Left renal pelvis (tissue), 4 donors: ENCODE data around the gene PPM1H. TPM values are rescaled to one million over a fixed set of nuclear protein-coding genes. Genes with fewer than 3 reads are reported as not detected.

Experiments used
- DNase-seq, 4 donors: peaks; one replicate each; pipeline ENCODE4 v3.0.0-alpha.2; 2013; ENCODE audit warnings: low read depth in 4 of 4, low spot score in 3 of 4
- polyA plus RNA-seq, 4 donors: library from polyadenylated mRNA; unstranded; fragments of 120-200 nt; gene quantifications; one replicate each; pipeline ENCODE4 v1.2.1, GENCODE V29; 2013; ENCODE audit not compliant: insufficient read length in 4 of 4

PPM1H gene
- polyA plus RNA-seq, 4 donors = 4.1 to 30.8 (median 28.2) TPM

DNA sequence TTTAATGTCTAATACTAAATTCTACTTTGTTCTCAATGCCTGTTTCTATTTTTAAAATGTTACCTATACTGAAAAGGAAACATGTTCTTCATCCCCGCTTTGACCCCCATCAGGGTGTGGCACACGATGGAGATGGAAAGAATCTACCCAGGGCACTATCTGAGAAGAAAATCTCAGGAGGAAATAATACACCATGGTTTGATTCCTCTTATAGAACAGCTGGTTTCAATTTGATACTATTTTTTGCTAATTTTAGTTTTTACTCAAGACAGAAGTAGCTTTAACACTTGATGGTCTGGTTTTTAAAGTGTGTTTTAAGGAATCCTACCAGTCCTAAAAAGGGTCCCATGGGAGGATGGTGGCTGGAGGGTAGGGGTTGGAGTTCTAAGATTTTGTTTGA lies 56.7 kb downstream of the PPM1H start:
- DNase-seq = no peak

DNA sequence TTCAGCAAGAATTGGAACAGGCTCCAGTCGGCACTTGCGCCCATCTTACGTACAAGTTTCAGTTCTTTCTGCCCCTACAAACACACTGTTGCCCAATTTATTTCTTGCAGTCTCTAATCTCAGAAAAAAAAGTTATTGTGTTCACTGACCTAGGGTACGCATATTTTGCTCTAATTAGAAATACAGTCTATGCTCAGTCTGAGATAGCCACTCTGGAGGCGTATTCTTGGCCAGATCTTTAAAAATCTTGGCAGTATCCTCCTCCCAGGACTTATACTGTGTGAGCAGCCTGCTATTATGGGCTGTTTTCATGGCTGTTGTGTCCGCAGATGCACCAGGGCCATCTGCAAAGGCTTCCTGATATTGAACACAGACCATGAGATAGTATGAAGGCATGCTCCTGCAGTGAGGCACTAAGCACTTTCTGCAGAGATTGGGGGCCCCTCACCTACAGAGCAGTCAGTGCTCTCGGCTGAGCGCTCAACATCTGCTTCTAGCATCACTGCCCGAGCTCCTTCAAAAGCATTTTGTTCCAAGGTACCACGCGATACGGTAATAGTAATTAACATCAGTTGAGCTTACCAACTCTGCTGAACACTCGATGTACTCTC lies 57.9 kb downstream of the PPM1H start:
- DNase-seq = no peak

DNA sequence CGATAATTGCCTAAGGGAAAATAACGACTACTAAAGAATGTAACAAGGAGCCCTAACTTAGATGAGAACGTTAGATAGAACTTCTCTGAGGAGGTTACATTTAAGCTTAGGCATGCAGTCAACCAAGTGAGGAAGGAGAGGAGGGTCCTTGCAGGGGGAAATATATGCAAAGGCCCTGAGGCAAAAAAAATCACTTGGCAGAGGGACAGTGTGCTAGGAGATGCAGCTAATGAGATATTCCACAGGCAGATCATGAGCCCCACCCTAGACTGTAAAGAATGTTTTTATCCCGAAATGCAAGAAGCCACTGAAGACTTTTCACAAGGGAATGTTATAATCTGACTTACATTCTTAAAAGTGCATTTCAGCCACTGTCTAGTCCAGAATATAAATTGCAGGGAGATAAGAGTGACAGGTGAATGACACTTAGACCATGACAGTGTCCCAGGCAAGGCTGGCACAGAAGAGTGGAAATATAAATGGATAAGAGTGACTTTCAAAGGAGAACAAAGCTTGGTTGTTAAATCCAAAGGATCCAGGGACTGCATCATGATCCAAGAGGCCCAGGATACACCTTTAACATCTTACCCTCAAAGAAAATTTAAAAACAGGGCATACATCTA lies 61.0 kb downstream of the PPM1H start:
- DNase-seq = no peak

DNA sequence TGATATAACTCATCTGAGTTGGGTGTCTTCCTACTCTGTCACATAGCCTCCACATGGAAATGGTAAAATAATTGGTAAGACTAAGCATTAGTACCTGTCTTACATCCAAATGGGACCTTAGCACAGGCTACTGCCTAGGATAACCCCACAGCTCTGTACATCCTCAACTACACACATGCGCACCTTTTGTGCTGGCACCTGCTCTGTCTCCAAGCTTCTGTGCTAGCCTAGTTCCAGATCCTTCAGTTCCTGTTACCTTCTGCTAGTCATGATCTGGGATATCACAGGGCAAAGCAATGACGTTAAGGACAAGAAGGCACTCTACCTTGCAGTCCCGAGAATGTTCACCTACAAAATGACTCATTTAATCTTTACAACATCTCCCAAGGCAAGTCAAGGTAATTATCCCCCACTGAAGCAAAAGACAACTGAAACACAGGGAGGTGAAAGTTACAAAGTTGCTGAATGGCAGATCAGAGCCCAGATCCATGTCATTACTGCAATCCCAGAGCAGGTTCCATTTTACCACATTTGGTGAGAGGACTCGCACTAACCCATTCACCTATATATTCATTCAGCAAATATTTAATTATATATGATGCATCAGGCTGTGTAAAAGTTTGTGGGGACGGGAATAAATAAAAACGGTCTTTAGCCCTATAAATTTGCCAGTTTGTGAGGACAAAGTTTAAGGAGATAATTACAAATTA lies 61.7 kb downstream of the PPM1H start:
- DNase-seq = no peak

DNA sequence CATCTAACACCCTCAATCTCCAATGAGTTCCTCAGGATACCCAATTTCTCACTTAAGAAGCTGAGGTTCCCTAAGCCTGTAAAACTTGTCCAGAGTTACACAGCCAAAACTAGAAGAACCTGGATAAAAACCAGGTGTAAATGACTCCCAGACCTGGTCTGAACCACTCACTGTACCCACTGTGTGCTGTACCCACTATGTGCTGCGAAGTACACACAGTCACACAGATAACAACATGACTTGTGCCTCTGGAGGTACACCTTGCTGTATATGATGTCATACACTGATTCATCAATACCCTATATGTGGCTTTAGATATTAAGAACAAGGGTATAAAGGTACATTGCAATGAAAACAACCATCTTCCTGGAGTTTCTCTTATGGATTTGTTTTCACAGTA lies 66.1 kb downstream of the PPM1H start:
- DNase-seq = no peak

DNA sequence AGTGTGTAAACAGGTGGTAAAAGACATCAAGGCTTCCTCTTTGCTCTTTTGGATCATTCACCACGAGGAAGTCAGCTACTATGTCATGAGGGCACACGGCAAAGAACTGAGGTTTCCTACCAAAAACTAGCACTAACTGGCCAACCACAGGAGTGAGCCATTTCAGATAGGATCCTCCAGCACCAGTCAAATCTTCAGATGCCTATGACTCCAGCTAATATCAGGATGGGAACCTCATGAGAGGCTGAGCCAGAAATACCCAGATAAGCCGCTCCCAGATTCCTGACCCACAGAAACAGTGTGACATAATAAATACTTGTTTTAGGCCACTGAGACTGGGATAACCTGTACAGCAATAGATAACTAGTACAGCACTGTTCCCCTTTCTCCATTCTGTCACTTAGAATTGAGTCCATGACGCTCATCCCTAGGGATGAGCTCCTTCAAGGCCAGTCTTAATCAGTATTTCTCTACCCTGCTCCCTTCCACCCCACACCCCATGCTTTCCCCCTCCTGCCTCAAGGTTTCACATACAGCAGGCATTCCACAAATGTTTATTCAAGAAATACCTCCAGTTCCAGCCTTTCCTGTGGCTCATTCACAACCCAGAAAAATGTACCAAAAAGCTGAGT lies 68.4 kb downstream of the PPM1H start:
- no peak for DNase-seq

DNA sequence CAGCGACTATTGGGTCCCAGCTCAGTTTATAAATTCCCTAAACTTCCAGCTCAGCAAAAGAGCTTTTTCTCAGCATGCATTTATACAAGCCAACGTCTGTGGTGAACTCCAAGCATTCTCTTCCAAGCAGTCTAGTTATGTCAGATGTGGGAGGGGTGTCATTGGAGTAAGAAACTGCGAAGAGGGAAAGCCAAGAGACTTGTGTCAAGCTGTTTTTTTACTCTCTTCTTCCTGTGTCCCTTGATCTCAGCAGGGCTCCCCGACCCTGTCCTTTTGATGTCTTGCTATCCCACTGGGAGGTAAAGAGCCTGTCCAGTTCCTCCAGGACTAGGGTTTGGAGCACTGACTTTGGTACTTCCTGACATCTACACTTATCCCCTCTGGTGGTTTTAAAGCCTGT lies 69.0 kb downstream of the PPM1H start:
- no peak for DNase-seq

DNA sequence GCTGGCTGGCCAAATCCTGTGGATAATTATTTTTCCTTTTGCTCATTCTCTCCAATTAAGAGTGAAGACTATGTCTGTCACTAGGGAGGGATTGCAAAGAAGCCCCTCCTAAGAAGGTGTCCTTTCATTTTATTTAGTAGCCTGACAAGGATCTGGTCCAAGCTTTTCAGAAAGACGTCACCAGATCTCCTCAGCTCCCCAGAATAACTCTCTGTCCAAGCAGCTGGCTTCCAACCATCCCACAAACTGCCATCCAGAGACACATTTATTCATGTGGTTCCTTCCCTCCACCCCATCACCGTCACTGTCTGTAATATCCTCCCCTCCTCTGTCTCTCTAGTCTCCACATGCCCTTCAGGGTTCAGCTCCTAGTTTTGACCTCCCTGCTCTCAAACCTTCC lies 69.9 kb downstream of the PPM1H start:
- DNase-seq = no peak

DNA sequence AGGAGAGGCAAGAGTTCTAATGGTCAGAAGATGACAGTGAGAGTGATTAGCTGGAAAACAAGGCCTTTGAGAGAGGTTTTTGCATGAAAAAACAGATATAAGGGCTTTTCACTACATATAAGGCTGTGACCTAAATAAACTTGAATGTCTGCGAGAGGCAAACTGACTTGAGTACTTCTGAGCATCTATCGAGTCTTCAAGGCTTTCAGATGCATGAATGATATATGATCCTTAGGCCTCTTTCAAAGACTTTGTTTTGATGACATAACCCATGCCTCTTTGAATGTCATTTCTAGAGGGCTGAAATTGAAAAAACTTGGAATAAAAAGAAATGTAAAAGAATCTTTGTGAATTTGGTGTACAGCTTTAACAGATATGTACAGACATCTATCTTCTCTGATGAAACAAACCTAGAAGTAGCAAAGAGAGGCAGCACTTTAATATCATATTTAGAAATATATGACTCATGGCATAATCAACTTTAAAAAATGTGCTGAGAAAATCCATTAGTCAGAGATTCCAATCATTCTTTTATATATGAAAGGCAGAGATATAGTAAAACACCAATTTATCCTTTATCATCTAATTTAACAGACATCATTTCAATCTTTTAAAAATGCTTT lies 72.6 kb downstream of the PPM1H start:
- DNase-seq = no peak

DNA sequence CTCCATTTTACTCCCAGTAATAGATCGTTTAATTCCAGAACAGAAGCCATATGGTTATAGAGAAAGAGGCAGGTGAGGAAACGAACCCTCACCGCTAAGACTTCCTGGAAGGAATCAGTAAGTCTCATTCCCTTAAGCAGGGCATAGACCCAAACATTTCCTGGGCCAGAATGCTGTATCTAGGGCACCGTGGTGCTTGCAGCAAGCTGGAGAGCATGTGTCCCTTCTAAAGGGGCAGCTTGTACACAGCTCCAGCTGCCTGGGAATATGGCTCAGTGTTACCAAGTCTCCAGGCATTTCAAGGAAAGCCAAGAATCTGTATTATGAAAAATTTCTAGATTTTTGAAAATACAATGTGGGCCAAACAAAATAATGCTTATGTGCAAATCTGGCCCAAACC lies 73.4 kb downstream of the PPM1H start:
- no peak for DNase-seq

DNA sequence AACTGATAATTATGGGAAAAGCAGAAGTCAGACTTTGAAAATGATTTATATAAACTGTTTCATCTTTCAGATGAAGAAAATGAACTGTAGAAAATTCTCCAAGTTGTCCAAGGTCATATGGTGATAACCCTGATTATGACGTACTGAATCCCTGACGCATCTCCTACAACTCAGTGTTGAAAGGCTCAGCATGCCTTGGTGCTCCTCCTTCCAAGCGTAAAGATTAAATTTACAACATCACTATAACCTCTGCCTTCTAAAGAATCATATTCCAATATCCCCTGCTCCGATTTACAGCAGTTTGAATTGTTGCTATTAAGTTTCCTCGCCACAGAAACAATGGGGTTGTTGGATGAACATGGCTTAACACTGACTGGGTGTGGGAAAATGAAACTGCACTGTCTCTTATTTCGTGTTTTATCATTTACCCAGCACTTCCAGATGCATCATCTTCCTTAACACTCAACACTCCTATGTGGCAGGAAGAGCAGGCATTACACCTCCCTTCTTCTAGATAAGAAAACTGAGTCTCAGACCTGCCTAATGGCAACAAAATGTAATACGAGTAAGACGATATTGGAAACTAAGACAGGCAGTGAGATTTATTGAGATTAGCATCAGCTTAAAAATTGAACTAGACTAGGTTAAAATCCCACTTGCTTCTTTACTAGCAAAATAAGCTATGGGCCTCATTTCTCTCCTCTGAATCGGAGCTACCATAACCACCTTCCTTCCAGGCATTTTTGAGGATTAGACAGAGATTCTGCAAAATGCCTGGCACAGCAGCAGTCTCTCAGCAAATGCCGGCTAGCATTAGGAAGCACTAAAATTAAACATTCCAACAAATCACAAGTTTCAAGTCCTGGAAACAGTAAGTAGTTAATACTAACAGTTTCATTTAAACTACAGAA lies 74.2 kb downstream of the PPM1H start:
- DNase-seq = no peak

DNA sequence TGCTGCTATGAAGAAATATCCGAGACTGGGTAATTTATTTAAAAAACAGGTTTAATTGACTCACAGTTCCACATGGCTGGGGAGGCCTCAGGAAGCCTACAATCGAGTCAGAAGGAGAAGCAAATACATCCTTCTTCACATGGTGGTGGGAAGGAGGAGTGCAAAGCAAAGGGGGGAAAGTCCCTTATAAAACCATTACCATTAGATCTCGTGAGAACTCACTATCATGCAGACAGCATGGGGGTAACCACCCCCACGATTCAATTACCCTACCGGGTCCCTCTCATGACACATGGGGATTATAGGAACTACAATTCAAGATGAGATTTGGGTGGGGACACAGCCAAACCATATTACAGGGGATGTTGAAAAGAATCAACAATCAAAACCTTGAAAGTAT lies 74.9 kb downstream of the PPM1H start:
- DNase-seq = no peak

DNA sequence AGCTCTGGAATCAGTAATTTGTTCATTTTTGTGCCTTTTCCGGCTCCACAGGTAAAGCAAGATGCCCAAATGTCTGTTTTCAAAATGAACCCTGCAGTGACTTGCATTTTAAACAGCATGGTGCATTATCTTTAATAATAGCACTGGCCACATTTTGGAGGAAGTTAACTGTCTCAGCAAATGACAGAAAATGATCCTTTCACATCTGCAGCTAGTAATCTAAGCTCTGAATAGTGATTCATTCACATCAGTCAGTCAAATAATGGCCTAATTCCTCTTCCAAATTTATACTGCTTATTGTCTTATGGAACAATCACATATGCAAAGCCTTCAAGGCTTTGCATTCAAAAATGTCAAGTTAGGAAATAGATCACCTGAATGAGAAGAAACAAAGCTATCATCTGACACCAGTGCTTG lies 75.6 kb downstream of the PPM1H start:
- no peak for DNase-seq

DNA sequence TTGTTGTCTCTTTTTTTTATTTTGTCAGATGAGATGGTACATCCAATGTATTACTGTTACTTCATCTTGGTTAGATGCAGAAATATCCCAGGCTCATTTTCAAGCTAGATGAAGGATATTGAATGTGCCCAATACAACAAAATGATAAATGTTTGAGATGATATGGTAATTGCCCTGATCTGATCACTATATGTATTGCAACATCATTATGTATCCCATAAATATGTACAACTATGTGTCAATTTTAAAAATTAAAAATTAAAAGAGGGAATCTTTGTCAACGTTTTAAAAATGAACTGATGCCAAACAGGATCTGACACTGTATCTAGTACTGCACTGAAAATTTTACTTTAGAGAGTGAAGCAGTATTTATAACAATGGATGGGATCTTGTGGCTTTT lies 78.5 kb downstream of the PPM1H start:
- DNase-seq = no peak

DNA sequence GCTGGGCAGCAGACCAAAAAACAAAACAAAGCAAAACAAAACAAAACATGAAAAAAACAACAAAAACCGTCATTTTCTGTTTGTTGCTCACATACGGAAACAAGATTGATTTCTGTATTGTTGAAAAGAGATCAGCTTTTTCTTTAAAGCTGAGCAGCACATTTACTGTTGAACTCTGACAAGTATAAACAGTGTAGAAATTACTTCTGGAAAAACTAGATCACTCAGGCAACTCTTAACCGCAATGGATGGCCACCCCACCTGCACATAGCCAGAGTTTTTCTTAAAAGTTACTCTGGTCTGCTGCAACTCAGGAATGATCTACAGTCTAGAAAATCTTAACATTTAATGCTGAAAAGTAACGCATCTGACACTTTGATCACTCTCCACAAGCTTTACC lies 80.9 kb downstream of the PPM1H start:
- DNase-seq = no peak

DNA sequence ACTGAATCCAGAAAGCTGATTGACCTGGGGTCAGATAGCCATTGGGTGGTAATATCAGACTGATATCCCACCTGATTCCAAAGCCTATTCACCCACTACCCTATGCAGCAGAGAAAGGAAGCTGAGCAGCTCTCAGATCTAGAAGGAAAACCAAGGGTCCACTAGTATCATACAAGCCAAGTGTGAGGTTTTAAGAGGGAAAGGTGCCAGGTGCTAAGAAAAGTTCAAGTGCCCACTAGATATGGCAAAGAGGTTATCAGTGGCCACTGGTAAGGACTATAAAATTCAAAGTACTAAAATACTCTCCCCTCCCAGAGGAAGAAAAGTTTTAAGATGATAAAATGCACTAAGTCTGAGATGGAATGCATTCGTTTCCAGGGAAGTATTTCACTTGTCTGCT lies 85.6 kb downstream of the PPM1H start:
- DNase-seq = no peak

DNA sequence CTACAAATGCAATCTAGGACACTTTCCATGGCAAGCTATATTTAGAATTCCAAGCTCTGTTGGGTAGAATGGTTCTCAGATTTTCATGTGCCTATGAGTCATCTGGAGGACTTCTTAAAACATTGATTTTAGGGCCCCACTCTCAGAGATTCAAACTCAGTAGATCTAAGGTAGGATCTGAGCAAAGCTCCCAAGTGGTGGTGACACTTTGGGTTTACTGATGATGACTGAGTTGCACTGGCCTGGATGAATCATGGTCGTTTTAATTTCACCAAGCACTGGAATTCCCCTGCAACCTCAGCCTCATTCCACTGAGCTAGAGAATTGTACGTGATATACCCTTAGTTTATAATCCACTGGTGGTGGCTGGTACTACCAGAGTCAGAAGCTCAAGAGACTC lies 86.5 kb downstream of the PPM1H start:
- no peak for DNase-seq

DNA sequence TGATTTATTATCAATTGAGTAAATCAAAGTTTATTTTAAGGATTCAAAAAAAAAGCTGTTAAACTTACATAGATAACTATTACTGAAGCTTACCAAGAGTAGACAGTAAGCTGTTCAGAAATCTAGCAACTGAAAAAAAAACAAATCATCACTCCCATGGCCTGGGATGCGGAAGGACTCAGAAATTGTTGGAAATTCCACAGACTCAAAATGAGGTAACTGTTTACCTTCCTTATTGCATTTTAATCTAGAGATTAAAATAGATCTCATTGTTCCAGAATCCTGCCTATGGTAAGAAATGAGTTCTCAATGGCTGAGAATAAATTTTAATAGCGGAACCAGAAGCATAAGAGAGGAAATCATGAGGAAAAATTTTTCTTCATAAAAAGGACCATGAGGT lies 87.2 kb downstream of the PPM1H start:
- no peak for DNase-seq

DNA sequence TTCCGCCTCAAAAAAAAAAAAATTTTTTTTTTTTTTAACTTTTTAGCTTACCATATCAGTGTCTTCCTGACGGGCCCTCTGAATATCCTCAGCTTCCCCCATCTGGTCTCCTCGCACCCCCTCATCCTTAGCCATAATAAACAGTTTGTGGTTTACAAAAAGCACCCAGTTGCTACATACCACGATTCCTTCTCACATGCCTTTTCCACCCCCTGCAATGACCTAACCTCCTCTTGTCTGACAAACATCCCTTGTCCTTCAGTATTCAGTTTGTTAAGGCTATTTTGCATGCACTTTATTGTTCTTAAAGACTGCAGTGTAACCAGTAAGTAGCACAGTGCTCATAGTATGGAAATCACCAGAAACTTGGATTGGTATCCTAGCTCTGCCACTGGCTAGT lies 88.5 kb downstream of the PPM1H start:
- no peak for DNase-seq

DNA sequence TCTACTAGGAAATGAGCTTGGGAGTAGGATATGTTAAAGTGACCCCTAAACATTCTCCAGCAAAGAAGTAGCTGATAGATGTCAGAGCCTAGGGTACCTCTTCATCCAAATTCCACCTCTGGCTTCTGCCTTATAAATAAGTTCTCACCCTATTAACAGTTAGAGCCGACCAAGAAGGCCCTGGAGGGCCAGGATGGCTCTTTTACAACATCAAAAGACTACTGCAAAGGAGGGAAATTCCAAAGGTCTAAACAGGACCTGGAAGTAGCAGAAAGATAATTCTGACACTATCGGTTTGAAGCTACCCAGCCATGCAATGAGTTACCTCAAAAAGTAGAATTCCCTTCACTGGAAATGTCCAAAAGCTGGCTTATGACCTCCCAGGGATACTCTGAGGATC lies 90.0 kb downstream of the PPM1H start:
- no peak for DNase-seq
